Uterus (tissue), 2 donors: ENCODE results near the gene LRGUK.

Experiments
- POLR2A ChIP-seq, 2 donors: fragments of 450-650 bp; IDR thresholded peaks; one replicate each; pipeline ENCODE4 v1.6.1; 2016; ENCODE audit warnings: antibody characterized with exemption in 2 of 2, mild to moderate bottlenecking in 1 of 2, moderate library complexity in 1 of 2
- TF ChIP-seq, protein P1 (sequence below), 4 experiments: fragments of 200-600 bp in 2 of 4; fragments of 450-650 bp in 2 of 4; sonication (generic) in 2 of 4; IDR thresholded peaks; one replicate each; pipeline ENCODE4 v1.5.1; 2016 to 2019; ENCODE audit warnings: antibody characterized with exemption in 4 of 4, mild to moderate bottlenecking in 2 of 4, moderate library complexity in 1 of 4

DNA sequence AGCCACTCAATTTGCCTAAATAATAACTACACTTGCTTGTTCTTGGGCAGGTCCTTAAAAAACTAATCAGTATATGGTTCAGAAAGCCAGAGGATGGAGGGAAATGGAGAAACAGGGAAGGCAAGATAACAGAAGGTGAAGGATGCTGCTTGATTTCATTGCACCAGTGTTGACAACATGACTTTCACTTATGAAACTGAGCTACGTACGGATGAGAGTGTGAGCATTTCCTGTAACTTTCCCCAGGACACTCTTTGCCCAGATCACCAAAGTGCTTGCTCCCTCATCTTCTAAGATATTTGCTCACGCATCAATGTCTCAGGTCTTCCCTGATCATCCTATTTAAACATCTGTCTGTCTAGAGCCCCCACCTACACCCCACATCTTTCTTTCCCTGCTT, 152.2 kb downstream of the LRGUK start:
- TF ChIP-seq, protein P1, sequence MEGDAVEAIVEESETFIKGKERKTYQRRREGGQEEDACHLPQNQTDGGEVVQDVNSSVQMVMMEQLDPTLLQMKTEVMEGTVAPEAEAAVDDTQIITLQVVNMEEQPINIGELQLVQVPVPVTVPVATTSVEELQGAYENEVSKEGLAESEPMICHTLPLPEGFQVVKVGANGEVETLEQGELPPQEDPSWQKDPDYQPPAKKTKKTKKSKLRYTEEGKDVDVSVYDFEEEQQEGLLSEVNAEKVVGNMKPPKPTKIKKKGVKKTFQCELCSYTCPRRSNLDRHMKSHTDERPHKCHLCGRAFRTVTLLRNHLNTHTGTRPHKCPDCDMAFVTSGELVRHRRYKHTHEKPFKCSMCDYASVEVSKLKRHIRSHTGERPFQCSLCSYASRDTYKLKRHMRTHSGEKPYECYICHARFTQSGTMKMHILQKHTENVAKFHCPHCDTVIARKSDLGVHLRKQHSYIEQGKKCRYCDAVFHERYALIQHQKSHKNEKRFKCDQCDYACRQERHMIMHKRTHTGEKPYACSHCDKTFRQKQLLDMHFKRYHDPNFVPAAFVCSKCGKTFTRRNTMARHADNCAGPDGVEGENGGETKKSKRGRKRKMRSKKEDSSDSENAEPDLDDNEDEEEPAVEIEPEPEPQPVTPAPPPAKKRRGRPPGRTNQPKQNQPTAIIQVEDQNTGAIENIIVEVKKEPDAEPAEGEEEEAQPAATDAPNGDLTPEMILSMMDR (IDR thresholded peaks at IDR 0.05), result no peak
- TF ChIP-seq POLR2A (IDR thresholded peaks at IDR 0.05), result no peak
